ENCODE data around the gene PLD4.

GRCh38 chr14:104924421-104925213 is at the start of gene PLD4:
- no peak for TF ChIP-seq CTCF (IDR thresholded peaks at IDR 0.05)
- no peak for TF ChIP-seq POLR2A (IDR thresholded peaks at IDR 0.05)

All from lower leg skin (tissue), 3 donors.